Epidermal melanocyte (primary cell): Measurements from ENCODE around the gene OGFOD3.

Experiments used
- DNase-seq: peaks from one replicate; pipeline ENCODE4 v3.0.0; 2011; ENCODE audit warnings: low spot score; ENCODE audit not compliant: insufficient read length

OGFOD3 gene

GRCh38 chr17:82446649-82447048 is 28.3 kb upstream of the OGFOD3 start:
- no peak for DNase-seq

DNA sequence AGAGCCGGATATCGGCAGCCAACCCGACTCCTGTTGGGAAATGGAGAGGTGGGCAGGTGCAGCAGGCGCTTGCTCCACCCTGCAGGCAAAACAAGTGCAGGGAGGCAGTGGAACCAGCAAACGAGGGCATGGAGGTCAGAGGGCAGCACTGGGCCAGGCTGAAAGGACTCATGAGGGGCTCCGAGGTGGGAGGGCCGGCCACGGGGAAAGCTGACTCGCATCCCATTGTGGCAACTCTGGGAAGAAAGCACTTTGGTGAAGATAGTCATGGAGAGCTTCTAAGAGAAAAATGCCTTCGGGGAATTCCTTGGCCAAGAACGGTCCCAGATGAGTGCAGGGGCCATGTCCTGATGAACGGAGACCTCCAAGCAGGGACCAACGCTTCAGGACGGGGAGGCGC is 27.7 kb upstream of the OGFOD3 start:
- DNase-seq: no peak

DNA sequence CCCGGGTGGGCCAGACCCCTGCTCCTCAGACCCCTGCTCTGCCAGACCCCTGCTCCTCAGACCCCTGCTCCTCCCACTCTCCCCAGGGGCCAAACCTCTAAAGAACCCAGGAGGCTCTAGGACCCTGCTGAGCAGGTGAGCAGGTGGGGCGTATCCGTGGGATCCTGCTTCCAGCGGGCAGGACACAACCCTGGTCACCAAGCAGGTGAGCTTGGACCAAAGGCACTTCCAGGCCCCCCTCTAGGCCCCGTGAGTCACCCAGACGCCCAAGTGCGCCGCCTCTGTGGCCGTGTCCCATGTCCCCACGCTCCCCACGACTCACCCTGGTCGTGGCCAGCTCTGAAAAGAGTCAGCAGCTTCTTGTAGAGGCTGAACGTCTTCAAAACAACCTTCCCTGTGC is 27.2 kb upstream of the OGFOD3 start:
- DNase-seq: no peak

GRCh38 chr17:82444941-82445521 is 26.6 kb upstream of the OGFOD3 start:
- no peak for DNase-seq

GRCh38 chr17:82444284-82444893 is 26.0 kb upstream of the OGFOD3 start:
- DNase-seq: no peak

DNA sequence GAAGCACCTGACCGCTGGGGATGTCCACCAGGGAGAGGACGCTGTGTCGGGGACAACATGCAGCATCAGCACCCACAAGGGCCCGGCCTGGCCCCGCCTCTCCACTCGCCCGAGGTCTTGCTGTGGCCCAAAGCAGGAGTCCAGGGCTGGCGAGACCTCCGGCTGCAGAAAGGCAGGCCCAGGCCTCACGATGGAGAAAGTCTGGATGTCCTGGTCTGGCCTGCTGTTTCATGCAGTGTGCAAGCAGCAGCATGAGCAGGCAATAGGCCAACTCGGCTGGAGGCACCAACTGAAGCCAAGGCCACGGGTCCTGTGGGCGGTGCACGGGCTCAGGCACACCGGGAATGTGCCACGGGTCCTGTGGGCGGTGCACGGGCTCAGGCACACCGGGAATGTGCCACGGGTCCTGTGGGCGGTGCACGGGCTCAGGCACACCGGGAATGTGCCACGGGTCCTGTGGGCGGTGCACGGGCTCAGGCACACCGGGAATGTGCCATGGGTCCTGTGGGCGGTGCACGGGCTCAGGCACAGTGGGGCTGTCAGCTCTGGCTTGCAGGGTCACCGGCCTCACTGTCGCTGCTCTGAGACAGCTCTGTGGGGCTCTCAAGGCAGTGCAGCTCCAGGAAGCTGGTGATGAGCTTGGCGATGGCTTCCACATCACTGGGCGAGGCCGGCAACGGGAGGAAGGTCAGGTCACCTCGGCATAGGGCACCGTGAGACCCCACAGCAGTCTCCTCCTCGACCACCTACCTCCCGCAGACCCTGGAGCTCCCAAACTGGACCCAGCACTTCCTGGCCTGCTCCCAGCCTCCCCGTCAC is 25.3 kb upstream of the OGFOD3 start:
- no peak for DNase-seq

GRCh38 chr17:82442643-82443464 is 24.5 kb upstream of the OGFOD3 start:
- DNase-seq: no peak

DNA sequence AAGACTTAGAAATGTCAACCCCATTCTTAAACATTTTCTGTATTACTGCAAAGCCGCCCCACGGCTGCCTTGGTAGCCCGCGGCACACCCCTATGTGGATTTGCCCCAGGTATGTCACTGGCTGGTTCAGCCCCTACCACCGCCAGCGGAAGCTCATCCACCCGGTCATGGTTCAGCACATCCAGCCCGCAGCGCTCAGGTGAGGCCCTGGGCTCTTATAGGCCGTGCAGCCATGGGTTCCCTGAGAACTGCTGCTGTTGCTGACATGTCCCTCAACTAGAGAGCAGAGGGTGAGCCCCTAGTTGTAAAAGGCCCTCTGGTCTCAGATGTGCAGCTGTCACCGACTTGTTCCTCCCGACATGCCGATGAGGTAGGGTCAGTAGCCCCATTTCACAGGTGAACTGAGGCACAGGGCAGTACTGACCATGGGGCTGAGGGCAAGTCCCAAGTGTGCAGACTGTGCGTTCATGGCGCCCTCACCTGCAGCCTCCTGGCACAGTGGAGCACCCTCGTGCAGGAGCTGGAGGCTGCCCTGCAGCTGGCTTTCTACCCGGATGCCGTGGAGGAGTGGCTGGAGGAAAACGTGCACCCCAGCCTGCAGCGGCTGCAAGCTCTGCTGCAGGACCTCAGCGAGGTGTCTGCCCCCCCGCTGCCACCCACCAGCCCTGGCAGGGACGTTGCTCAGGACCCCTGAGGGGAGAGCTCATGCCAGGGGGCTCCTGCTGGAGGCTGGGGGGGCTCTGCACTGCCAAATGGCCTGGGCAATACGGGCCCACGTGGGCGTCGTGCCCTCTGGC is 23.5 kb upstream of the OGFOD3 start:
- DNase-seq: no peak

DNA sequence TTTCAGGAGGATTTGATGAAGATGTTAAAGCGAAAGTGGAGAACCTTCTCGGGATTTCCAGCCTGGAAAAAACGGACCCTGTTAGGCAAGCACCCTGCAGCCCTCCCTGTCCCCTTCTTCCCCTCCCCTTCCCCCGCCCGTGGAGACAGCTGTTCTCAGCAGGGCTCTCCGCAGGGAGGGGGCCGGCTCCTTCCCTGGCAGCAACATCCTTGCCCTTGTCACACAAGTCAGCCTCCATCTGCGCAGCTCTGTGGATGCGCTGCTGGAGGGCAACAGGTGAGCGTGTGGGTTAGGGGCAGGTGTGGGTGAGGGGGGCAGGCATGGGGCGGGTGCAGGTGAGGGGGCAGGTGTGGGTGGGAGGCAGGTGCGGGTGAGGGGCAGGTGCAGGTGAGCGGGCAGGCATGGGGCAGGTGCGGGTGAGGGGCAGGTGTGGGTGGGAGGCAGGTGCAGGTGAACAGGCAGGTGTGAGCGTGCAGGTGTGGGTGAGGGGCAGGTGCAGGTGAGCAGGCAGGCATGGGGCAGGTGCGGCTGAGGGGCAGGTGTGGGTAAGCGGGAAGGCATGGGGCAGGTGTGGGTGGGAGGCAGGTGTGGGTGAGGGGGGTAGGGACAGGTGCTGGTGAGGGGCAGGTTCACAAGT is 22.7 kb upstream of the OGFOD3 start:
- DNase-seq: no peak

DNA sequence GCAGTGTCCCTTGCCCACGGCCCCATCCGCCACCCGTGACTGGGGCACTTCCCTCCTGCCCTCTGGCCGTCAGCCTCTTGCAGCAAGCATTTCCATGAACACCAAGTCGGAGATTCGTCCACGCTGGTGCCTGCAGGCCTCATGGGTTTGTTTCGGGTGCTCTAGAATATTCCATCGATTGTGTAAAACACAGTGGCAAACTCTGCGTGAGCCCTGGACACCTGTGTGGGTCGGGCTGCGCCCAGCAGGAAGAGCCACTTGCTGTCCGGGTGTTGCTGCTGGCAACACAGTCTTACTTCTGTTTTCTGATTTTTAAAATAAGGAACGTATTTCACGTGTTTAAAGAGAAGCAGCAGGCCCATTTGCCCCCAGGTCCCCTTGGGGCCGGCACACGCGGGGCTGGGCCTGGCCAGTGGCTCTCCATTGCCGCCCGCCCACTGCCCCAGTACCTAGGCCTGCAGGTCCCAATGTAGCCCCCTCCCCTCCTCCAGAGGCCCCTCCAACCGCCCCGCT is 22.1 kb upstream of the OGFOD3 start:
- no peak for DNase-seq

DNA sequence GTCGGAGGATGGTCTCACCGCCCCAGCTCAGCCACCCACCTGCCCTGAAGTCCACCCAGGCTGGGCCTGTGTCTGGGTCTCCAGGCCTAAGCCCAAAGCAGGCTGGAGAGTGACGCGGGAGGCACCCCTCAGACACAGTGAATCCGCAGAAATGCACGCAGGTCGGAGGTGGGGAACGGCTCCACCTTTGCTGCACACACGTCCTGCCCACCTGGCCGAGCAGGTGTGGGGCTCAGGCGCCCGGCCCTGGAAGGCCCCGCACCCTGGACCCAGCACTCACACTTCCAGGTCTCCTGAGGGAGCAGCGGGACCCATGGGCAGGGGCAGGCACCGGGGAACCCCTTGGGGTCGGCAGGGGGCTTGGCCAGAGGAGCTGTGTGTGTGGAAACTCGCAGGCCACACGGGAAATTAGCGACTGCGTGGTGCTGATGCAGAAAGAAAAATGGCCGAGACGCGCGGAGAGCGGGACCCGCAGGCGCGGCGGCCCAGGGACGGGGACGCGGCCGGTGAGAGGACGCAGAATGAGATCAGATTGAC is 21.5 kb upstream of the OGFOD3 start:
- DNase-seq: no peak

DNA sequence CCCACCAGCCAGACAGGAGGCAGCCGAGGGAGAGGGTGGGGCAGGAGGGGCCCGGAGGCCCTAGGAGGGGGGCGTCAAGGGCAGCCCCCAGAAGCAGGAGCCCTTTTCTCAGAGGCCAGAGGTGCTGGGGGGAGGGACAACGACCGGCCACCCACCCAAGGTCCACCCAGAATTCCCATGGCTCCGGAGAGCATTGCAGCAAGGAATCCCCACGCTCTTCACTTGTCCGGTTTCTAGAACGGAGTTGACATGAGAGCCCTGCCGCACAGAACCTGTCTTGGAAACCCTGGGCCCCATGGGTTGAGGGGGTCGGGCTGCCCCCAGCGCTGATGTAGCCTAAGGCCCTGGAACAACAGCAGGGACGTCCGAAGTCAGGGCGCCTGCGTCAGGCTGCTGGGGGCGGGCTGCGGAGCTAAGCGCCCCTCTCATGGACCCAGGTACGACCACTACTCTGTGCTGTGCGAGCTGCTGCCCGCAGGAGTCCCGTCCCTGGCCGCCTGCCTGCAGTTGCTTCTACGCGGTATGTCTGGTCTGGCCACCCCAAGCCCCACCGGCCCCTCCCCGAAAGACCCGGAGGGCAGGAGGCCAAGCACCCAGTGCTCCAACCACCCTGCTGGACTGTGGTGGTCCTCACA is 20.9 kb upstream of the OGFOD3 start:
- no peak for DNase-seq

DNA sequence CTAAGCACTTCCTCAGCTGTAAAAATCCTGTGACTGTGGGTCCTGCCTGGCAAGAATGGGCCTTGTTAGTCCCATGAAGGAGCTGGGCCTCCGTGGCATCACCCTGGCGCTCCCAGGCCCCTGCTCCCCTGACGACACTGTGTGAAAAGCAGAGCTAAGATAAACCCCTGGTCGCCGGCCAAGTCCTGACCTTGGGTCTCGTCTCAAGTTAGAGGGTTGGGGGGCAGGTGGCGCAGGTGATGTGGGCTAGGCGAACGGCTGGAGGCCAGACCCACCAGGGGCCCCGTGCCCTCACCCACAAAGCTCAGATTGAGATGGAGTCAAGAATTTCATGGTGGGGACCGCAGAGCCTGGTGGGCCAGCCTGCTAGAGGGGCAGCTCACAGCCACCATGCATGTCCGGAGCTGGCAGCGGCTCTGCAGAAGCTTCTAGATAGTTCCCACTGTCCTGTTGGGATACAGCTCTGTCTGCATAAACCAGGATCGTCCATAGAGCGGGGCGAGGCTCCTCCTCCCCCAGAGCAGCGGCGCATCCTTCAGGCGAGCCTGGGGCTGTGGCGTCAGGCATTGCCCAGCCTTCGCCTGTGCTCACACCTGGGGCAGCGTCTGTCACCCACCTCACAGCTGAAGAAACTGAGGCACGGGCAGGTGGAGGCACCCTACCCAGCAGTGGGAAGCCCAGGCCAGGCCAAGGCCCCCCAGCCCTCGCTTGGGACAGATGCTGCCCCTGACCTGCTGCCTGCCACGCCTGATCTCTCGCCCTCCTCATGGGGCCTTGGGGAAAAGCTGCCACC is 20.2 kb upstream of the OGFOD3 start:
- DNase-seq: no peak

- DNase-seq: no peak
Observed at GRCh38 chr17:82437325-82437668, 18.9 kb upstream of the OGFOD3 start.

- no peak for DNase-seq
Observed at GRCh38 chr17:82436601-82437324, 18.4 kb upstream of the OGFOD3 start.

DNA sequence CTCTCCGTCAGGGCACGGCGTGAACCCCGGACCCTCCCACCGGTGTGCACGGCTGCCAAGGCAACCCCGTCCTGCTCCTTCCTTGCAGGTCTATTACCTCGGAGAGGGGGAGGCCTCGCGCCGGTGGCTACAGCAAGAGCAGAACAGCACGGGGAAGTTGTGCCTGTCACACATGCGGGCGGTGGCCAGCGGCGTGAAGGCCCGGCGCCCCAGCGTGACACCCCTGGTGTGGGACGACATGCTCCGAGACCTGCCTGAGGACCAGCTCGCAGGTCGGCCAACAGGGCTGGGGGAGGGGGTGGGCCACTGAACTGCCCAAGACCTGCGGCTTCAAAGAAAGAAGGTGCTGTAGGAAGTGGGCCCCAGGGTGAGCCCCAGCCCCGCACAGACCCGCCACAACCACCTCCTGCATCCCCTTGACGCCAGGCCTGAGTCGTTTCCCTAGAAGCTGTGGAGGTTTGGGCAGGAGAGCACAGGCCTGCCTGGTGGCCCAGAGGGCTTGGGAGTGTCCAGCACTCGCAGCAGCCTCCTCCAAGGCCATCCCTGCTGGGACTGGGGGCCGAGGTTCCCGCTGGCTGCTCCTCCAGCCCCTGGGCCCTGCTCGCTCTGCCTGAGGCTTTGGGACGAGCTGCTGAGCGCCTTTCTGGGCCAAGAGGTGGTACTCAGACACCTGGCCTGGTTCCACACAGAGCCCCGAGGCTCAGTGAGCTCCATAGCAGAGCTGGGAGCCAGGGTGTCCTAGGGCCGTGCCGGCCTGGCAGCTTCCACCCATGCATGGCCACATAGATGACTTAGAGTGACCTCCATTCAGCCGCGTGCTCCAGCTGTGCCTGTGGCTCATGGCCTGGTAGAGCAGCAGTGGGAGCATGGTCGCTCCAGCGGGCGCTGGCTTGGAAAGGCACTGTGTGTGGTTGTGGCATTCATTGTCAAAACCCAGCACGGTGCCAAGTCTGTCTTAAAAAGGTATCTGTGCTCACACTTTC is 17.5 kb upstream of the OGFOD3 start:
- DNase-seq: no peak

DNA sequence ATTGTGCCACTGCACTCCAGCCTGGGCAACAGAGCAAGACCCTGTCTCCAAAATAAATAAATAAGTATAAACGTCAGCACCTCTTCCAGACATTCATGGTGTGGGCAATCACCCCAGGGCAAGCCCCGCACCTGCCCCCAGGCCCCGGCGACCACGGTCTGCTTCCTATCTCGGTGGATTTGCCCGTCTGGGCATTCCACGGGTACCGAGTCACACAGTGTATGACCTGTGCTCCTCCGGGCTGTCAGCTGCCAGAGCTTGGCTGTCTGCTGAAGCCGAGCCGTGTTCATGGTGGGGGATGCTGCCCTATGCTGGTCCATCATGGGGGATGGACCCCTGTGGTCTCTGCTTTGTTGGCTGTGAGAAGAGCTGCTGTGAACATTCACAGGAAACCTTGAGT is 16.7 kb upstream of the OGFOD3 start:
- DNase-seq: no peak
